Cerebellar cortex (tissue), 1 donor: ENCODE results near the gene SLC43A1.

Experiments
- DNase-seq: peaks from one replicate; pipeline ENCODE4 v3.0.0-alpha.2; 2015; ENCODE audit warnings: low spot score

SLC43A1 gene

DNA sequence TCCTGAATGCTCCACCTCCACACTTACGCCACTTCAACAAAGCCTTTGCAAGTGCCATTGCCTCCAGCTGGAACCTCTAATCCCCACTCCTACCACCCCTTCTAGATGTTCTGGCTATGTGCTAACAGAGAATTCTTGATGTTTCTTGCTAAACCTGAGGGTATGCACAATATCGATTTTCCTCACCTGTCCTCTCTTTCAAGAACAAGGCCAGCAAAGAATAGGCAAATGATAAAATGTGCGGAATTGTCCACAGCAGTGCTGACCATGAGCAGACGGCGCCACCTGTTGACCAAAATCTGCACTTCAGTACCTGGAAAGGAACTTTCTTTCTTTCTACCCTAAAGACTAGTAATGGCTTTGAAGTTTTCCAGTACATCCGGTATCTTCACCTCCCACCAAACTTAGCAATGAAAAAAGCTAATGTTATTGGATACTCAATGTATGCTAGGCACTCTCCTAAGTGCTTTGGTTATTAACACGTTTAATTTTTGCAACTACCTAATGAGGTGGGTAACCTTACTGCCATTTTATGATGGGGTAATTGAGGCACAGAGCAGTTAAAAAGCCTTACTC, 11.6 kb upstream of the SLC43A1 start:
- peak; percentile 71 for DNase-seq

DNA sequence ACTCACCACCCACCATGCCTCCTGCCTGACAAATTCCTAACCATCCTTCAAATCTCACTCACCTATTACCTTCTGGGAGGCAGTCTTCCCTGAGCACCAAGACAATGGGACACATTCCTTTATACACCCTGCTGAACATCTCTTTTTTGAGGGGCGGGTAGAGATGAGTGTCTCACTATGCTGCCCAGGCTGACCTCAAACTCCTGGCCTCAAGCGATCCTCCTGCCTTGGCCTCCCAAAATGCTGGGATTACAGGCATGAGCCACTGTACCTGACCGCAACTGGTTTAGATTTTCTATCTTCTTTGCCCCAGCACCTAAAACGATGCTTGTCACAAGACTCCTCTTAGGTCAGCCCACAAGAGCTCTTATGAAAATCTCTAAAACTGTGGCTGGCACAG, 7.9 kb upstream of the SLC43A1 start:
- no peak for DNase-seq

DNA sequence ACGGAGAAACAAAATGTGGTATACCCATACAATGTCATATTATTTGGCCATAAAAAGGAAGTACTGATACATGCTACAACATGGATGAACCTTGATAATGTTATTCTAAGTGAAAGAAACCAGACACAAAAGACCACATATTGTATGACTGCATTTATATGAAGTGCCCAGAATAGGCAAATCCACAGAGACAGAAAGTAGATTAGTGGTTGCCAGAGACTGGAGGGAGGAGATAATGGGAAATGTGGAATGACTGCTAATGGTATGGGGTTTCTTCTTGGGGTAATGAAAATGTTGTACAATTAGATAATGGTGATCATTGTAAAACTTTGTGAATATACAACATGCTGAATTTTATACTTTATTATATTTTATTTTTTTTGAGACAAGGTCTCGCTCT, 5.6 kb upstream of the SLC43A1 start:
- DNase-seq: no peak

DNA sequence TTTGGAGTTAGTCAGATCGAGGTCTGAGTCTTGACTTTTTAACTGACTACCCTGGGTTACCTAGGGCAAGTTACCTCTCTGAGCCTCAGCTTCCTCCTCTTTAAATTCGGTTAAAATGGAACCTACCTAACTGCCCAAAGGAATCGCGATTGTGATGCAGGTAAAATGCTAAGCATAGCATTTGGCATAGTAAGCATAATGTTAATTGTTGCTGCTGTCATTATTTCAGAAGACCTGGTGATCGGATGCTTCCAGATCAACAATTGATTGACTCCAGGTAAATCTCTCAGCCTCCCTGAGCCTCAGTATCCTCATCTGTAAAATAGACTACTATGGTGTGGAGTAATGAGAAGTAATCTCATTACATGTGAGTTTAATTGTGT, 550 bp upstream of the SLC43A1 start:
- no peak for DNase-seq

DNA sequence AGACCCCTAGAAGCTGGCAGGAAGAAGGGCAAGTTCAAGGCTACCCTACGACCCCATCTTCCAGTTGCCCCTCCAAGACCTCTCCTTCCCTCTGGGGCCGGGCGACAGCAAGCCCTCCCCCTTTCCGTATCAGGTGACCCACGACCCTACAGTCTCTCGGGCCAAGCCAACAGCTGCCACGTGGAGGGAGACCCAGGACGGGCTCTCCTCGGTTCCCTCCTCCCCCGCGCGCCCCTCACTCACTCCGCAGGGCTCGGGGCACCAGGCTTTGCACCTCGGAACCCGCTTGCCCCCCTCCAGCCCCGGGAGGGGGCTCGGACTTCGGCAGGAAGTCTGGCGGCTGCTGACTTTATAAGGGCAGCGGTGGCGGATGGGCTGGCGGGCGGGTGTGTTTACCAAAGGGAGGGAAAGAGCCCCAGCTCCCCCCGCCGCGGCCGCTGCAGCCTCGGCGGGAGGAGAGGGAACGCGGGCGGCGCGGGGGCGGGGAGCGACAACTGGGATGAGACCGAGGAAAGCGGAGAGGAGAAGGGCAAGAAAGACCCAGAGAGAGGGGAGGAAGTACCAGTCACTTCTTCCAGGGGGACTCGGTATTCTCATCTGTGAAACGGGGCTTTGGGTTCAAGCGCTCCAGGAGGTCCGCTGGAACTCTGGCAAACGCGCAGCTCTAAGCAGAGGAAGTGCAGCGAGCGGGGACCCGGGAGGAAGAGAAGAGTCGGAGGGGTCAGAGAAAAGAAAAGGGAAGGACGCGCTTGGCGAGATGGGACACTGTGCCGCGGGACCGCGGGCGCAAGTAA, 767 bp downstream of the SLC43A1 start:
- DNase-seq: no peak

DNA sequence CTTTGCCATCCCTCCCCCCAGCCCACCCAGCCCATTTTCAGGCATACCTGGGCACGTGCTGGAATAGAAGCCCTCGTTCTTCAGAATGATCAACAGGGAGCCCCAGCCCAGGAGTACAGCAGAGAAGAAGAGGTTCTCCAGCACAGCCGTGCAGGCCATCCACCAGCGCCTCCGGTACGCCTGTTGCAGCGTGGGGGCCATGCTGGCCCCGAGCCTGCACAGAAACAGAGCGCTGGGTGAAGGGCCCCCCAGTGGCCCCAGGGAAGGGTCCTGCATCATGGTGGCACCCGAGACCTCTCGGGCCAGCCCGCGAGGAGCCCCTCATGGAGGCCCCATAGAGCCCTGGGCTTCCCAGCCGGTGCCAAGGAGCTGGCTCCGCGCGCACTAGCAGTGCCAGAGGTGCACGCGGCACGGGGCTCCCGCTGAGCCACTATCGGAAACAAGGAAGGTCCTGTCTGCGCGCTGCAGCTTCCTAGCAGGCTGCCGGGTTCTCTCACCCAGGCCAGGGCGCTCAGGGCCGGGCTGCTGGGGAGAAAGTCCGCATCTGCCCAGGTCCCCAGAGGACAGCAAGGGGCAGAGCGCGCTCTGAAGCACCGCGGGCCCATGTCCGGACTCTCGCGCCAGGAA, 1.5 kb downstream of the SLC43A1 start:
- DNase-seq: no peak

DNA sequence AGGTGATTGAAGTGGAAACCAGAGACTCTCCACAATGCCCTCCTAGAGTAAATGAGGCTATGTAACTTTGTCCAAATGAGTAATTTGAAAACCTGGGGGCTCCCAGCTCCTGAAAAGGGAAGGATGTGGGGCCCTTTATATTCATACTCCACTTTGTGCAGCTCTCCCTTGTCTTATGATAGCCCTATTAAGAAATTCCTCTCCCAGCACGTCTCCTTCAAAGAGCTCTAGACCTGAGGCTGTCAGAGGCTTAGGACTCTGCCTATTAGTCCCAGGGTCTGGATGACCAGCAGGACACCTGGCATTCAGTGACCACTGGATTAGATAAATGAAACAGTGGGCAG, 2.1 kb downstream of the SLC43A1 start:
- no peak for DNase-seq

DNA sequence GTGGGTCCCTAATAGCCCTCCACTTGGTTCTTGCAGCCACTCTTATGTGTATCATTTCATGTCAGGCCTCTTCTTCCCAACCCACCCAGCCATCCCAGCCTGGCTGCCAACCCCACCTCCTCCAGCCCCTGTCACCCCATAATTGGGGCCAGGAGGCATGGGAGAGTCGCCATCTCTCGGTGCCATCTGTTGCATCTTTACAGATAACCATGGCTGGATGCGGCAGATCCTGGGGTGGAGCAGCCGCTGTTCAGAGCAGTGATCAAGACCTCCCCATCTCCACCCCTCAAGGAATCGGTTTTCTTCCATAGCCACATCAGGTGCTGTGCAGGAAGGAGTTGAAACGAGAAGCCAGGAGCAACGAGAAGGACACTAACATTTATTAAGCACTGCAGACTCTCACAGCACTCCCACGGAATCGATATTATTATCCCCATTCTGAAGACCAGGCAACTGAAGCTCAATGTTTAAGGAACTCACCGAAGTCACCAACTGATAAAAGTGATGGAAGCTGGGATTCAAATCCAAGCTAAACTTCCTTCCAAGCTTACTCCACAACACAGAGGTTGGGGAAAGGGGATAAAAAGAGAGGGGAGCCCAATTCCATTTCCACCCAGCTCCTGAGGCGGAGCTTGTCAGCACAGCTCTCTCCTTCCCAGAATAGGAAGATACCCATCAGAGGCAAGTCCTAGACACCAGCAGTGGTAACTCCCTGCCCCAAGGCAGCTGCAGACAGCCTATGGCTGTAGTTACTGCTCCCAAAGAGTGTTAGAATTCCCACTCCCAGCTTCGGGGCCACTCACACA, 2.7 kb downstream of the SLC43A1 start:
- DNase-seq: no peak

DNA sequence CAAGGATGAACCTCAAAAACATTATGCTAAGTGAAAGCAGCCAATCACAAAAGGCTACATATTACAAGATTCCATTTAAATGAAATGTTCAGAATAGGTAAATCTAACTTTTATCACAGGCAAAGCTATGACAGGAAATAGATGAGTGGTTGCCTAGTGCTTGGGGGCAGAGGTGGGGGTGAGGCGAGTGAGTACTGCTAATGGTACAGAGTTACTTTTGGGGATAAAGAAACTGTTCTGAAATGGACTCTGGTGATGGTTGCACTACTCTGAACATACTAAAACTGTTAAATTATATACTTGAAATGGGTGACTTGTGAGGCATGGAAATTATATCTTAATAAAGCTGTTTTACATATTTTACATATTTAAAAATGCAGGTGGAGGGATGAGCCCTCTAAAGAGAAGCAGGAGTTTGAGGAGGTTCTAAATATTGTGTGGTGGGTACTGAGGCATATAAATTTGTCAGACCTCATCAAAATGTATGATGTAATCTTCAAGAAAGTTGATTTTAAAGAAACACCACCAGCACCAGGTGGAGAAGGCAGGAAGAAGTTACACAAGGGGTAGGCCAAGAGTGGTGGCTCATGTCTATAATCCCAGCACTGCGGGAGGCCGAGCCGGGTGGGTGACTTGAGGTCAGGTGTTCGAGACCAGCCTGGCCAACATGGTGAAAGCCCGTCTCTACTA, 3.6 kb downstream of the SLC43A1 start:
- DNase-seq: no peak

DNA sequence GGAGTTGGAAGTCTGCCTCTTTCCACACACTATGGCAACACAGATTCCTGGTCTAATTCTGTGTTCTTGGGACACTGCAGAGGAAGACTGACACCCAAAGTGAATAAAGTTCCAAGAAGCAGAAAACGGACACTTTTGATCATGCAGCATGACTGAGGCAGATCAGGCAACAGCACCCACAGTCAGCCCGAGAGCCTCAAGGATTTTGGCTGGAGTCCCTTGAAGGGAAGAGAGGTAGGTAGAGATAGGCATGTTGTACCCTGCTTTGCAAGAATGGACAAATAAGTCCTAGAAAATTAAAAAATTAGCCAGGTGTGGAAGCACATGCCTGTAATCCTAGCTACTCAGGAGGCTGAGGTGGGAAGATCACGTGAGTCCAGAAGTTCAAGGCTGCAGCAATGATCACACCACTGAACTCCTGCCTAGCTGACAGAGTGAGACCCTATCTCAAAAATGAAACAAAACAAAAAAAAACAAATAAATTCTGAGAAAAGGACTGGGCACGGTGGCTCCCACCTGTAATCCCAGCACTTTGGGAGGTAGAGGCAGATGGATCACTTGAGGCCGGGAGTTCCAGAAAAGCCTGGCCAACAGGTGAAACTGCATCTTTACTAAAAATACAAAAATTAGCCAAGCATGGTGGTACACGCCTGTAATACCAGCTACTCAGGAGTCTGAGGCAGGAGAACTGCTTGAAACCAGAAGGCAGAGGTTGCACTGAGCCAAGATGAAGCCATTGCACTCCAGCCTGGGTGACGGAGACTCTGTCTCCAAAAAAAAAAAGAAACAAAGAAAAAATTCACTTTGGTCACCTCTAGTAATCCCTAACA, 6.9 kb downstream of the SLC43A1 start:
- DNase-seq: no peak

DNA sequence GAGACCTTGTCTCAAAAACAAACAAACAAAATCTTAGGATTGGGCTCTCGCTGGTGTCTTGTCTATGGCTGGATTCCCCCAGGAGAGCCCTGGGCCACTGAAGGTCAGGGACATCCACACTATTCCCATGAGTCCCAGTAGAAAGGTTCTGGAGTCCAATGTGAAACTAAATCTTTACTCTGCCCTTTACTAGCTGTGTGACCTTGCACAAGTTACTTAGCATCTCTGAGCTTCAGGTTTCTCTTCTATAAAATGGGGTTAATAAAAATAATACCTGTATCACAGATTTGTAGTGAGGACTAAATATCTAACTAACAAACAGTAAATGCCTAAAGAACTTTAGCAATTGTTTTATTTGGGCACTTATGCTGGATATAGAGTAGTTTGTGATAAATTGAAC, 9.0 kb downstream of the SLC43A1 start:
- no peak for DNase-seq

DNA sequence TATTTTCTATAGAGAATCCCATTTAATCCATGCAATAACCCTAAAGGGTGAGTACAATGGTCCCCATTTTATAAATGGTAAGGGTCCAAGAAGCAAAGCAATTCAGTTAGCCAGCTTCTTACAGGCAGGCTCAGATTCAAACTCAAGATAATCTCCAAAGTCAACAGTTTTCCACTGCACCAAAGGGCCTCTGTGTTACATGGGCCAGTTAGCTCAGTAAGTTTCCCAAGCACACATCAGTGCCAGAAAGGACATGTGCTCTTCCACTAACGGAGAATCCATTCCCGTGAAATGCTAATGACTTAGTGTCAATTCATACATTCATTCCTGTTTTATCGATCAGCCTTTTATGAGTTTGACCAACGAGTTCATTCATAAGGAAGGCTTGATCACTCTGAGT, 11.0 kb downstream of the SLC43A1 start:
- no peak for DNase-seq

DNA sequence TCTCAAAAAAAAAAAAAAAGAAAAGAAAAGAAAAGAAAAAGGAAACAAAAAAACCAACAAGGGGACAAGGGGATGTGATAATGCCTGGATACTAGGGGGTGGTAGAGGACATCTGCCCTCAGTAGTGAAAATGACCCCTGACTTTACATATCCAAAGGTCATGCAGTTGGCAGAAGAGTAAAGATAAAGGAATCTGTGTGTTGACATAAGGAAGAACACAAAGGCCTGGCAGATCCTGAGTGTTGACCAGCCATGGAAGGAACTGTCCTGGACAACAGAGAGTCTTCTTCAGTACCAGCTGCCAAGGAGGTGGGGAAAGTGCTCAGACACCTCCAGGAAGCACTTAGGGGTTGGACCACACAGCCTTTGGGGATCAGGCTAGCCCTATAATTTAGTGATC, 12.6 kb downstream of the SLC43A1 start:
- DNase-seq: no peak

DNA sequence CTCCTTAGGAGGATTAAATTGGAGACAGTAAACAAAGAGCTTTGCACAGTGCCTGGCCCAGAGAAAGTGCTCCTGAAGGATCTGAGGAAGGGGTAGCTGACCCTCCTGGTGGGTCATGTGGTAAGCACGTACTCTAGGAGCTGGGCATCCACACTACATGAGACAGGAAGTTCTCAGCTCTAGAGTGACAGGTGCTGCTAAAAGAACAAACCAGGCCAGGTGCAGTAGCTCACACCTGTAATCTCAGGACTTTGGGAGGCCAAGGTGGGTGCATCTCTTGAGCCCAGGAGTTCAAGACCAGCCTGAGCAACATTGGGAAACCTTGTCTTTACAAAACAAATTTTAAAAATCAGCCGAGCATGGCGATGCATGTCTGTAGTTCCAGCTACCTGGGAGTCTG, 13.1 kb downstream of the SLC43A1 start:
- DNase-seq: no peak

DNA sequence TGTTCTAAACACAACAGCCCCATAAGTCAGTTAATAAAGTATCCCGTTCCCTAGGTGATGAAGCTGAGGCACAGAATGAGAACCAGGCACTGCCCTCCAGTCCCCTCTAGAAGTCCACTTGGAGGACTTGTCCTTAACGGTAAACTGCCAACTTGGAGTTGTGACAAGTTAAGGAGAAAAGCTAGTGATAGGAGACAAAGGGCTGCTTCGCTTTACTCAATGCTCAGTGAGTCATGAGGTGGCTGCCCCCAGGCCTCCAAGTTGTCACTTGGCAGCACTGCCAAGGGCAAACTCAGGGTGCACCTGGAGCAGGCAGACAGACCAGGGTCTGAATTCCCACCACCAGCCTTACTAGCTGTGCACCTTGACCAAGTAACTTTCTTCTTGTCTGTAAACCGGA, 13.5 kb downstream of the SLC43A1 start:
- no peak for DNase-seq

DNA sequence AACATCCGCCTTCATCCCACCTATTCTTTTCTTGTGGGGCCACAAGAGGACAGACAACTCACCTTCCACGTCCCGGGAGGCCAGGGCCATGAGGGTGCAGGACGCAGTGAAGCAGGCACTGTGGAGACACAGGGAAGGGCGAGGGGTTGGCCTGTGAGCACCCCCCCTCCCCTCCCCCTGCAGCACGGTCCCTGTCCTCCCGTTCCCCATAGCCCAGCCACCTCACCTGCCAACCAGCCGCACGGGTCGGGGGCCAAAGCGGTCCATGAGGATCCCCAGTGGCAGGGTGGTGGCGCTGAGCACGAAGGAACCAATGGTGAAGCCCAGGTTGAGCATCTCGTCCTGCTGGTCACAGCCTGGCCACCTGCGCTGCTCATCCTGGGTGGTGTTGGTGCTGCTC, 14.6 kb downstream of the SLC43A1 start:
- DNase-seq: no peak

DNA sequence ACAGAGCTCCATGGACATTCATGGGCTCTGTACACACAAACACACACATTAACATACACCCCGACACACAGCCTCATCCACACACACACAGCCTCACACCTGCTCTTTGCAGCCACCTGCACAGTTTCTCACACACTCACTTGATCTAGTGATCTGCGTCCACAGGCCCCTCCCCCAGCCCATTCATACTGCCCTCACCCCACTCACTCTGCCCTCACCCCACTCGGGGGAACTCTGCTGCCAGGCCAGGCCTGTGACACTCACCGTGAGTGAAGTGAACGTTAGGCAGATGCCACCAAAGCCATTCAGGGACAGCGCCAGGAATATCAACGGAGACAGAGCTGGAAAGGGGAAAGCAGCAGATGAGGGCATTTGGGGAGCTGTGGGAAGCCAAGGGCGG, 15.0 kb downstream of the SLC43A1 start:
- no peak for DNase-seq

DNA sequence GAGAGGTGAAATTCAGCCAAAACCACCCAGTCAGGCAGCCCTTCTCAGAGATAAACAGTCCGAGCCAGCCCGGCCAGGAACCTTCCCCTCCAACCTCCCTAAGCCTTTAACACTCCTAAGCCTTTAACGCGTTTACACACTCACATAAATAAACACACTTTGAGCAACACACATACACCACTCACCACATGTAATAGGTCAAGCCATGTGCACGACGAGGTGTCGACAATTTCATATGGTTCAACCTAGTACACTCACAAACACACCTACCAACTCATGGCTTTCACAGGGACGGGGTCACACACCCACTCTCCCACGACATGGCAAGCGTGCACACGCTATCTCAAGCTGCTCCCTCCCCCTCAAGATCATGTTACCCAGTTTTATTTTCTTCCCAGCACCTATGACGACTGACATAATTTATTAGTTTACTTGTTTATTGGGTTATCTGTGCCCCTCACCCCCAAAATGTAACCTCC, 15.5 kb downstream of the SLC43A1 start:
- no peak for DNase-seq

DNA sequence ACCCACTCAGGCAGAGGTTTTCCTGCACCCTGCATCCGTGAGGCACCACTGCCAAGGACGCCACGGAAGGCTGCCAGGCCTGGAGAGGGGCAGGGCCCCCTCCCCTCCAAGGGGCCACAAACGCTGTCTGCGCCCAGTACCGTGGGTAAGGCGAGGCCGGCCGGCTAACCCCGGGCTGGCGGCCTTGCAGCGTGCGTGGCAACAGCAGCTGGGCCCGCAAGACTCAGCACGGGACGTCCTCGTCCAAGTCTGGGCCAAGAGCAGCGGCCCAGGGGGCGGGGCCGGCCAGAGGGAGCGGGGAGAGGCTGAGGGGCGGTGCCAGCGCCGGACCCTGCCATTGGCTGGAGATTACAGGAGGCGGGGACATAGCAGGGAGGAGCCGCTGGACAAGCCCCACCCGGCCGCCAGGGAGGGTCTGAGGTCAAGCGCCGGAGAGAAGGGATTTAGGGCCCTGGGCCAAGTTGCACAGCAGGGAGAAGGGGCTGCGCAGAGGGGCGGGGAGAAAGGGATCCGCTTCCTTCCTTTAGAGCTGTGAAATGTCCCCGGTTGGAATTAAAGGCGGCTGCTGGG, 16.0 kb downstream of the SLC43A1 start:
- peak; percentile 94 for DNase-seq

DNA sequence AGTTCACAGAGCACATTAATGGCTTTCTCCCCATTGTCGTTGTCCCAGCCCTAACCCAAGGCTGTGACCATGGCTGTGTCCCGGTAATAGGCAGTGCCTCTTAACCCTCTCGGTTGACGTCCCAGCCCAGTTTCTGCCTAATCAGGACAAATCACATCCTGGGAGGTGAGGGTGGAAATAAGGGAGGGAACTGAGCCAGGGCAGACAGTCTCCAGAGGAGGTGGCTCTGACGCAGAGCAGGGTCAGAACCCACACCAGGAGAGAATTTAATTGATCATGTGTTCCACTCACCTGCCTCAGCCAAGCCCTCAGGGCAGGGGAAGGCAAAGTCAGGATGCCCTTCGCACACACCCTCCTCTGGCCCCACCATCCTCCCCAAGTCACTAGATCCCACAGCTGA, 17.0 kb downstream of the SLC43A1 start:
- no peak for DNase-seq
